HEK293T (cell line): ENCODE results near the gene FAM149B1.

Source experiments
- ARNT ChIP-seq: fragments of 450-650 bp; IDR thresholded peaks from 2 replicates; pipeline ENCODE4 v1.6.1; 2017; ENCODE audit warnings: mild to moderate bottlenecking
- BHLHE40 ChIP-seq: fragments of 450-650 bp; IDR thresholded peaks from 2 replicates; pipeline ENCODE4 v1.6.1; 2016; ENCODE audit warnings: mild to moderate bottlenecking, moderate library complexity, borderline replicate concordance
- CTBP1 ChIP-seq: fragments of 450-650 bp; IDR thresholded peaks from 2 replicates; pipeline ENCODE4 v1.6.1; 2016; ENCODE audit warnings: borderline replicate concordance
- ELF4 ChIP-seq: fragments of 450-650 bp; IDR thresholded peaks from 2 replicates; pipeline ENCODE4 v1.6.1; 2017; ENCODE audit warnings: antibody characterized with exemption
- FOXA1 ChIP-seq: fragments of 450-650 bp; IDR thresholded peaks from 2 replicates; pipeline ENCODE4 v1.6.1; 2016; ENCODE audit warnings: mild to moderate bottlenecking
- FOXK2 ChIP-seq: fragments of 450-650 bp; IDR thresholded peaks from 2 replicates; pipeline ENCODE4 v1.6.1; 2016; ENCODE audit warnings: mild to moderate bottlenecking
- FOXM1 ChIP-seq: fragments of 450-650 bp; IDR thresholded peaks from 2 replicates; pipeline ENCODE4 v1.6.1; 2017; ENCODE audit warnings: mild to moderate bottlenecking, borderline replicate concordance
- NFRKB ChIP-seq: fragments of 450-650 bp; IDR thresholded peaks from 2 replicates; pipeline ENCODE4 v1.6.1; 2016; ENCODE audit warnings: mild to moderate bottlenecking, moderate library complexity
- SP1 ChIP-seq: fragments of 450-650 bp; IDR thresholded peaks from 2 replicates; pipeline ENCODE4 v1.6.1; 2017
- SUZ12 ChIP-seq: fragments of 450-650 bp; IDR thresholded peaks from 2 replicates; pipeline ENCODE4 v1.6.1; 2016; ENCODE audit warnings: mild to moderate bottlenecking
- TARDBP ChIP-seq: fragments of 450-650 bp; IDR thresholded peaks from 2 replicates; pipeline ENCODE4 v1.6.1; 2016
- ZNF384 ChIP-seq: fragments of 450-650 bp; IDR thresholded peaks from 2 replicates; pipeline ENCODE4 v1.6.1; 2016

- TF ChIP-seq FOXK2 (no peak), BHLHE40 (no peak), SP1 (no peak), CTBP1 (no peak), TARDBP (no peak), ZNF384 (no peak), FOXM1 (no peak), ELF4 (no peak), FOXA1 (no peak), ARNT (no peak), SUZ12 (no peak), NFRKB (no peak)
Observed at GRCh38 chr10:73205890-73206289, 38.0 kb downstream of the FAM149B1 start.
